SIG-M5 (cell line): Measurements from ENCODE around the gene NWD2.
"Not testable (repeated sequence)": the region's sequence is repeated elsewhere in the genome, so short reads cannot be mapped to it uniquely, and the experiment has no call there.

Source experiments
- DNase-seq: peaks from one replicate; lab custom pipeline; 2025; lab: John Stamatoyannopoulos, UW

NWD2 gene

DNA sequence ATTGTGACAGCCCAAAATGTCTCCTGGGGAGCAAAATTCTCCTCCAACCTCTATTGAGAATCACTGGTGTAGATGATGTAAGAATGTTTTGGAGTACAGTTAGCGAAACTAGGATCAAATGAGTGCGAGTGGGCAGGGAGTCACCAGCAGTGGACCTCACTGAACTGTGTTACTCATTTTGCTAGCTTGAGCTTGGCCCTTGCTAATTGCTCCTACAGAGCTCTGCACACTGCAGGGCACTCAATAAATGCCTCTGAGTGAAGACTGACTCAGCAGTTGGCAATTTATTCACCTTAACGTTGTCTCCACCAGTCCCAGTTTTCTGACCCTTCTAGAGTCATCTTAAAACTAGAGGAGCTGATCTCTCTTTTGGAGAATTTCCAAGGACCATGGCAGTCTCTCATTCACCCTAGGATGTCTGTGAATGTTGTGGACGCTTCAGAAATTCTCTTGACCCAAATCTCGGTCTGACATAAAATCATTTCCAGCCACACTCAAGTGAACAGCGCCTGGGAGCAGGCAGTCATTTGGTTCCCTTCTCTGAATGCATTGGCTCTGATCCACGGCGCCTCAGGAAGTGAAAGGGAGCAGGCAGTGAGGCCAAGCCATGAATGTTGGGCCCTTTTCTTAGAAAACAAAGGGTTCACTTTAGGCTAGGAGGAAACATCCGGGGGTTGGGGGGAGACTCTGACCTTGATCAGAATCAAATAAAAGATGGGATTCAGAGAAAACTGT is 148.1 kb downstream of the NWD2 start:
- DNase-seq, result no peak

GRCh38 chr4:37393321-37393720 is 148.8 kb downstream of the NWD2 start:
- DNase-seq, result no peak

GRCh38 chr4:37393889-37394288 is 149.3 kb downstream of the NWD2 start:
- DNase-seq, result peak; percentile 55

- DNase-seq, result no peak
Measured at GRCh38 chr4:37397505-37397904, 153.0 kb downstream of the NWD2 start.

- no peak for DNase-seq
Measured at GRCh38 chr4:37400241-37400881, 155.8 kb downstream of the NWD2 start.

DNA sequence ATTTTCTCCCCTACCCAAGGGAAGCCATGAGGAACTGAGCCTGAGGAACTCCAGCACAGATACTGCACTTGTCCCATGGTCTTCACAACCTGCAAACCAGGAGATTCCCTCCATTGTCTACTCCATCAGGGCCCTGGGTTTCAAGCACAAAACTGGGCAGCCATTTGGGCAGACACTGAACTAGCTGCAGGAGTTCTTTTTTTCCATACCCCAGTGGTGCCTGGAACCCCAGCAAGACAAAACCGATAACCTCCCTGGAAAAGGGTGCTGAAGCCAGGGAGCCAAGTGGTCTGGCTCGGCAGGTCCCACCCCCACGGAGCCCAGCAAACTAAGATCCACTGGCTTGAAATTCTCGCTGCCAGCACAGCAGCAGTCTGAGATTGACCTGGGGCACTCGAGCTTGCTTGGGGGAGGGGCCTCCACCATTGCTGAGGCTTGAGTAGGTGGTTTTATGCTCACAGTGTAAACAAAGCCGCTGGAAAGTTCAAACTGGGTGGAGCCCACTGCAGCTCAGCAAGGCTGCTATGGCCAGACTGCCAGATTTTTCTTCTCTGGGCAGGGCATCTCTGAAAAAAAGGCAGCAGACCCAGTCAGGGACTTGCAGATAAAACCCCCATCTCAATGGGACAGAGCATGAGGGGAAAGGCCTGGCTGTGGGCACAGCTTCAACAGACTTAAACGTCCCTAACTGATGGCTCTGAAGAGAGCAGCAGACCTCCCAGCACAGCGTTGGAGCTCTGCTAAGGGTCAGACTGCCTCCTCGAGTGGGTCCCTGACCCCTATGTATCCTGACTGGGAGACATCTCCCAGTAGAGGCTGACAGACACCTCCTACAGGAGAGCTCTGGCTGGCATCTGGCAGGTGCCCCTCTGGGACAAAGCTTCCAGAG is 163.6 kb downstream of the NWD2 start:
- DNase-seq, result not testable (repeated sequence)

DNA sequence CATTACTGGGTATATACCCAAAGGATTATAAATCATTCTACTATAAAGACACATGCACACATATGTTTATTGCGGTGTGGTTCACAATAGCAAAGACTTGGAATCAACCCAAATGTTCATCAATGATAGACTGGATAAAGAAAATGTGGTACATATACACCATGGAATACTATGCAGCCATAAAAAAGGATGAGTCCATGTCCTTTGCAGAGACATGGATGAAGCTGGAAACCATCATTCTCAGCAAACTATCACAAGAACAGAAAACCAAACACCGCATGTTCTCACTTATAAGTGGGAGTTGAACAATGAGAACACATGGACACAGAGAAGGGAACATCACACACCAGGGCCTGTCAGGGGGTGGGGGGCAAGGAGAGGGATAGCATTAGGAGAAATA is 169.1 kb downstream of the NWD2 start:
- DNase-seq, result not testable (repeated sequence)

- no peak for DNase-seq
Measured at GRCh38 chr4:37415845-37416369, 171.4 kb downstream of the NWD2 start.

- DNase-seq, result no peak
Measured at GRCh38 chr4:37421614-37422013, 177.1 kb downstream of the NWD2 start.

GRCh38 chr4:37422102-37422501 is 177.6 kb downstream of the NWD2 start:
- no peak for DNase-seq

DNA sequence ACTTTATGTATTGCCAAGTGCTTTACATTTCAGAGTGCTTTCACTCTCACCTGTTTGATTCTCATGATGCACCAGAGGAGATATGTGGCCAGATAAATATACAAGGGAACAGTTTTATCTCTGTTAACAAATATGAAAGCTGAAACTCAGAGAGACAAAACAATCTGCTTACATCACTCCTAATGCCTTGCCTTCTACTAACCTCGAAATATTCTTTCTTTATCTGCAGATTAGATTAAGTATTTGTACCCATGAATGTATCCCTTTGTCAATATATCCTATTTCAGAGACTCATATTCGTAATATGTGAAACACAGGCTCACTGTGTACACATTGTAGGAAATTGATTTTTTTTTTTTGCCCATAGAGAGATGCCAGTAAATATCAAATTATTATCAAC is 178.1 kb downstream of the NWD2 start:
- no peak for DNase-seq

DNA sequence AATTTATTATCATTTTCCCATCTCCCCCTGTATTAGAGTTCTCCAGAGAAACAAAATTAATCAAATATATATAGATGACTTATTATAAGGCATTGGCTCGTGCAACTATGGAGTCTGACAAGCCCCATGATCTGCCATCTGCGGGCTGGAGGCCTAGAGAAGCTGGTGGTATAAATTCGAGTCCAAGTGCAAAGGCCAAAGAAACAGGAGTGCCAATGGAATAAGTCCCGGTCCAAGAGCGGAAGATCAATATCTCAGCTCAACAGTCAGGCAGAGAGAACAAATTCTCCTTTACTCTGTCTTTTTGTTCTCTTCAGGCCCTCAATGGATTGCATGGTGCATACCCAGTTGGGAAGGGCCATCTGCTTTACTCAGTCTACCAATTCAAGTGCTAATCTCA is 178.8 kb downstream of the NWD2 start:
- no peak for DNase-seq

- no peak for DNase-seq
Measured at GRCh38 chr4:37424753-37425152, 180.2 kb downstream of the NWD2 start.

- no peak for DNase-seq
Measured at GRCh38 chr4:37425857-37426256, 181.3 kb downstream of the NWD2 start.

DNA sequence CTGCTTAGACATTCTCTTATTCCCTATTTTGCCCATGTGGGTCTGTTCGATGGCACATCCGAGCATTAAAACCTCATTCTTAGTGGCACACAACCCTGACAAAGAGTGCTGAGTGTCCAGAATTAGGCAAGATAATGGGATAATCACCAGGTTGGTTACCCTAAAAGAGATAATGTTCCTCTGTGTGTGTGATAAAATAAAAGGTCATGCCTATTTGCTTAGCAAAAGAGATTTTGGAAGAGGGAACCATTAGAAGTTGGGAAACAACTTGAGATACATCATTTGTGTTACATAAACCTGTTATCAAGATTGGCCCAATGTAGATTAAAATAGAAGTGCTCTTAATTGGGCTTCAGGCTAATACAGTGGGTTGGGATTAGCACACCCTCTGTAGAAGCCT is 182.7 kb downstream of the NWD2 start:
- no peak for DNase-seq

DNA sequence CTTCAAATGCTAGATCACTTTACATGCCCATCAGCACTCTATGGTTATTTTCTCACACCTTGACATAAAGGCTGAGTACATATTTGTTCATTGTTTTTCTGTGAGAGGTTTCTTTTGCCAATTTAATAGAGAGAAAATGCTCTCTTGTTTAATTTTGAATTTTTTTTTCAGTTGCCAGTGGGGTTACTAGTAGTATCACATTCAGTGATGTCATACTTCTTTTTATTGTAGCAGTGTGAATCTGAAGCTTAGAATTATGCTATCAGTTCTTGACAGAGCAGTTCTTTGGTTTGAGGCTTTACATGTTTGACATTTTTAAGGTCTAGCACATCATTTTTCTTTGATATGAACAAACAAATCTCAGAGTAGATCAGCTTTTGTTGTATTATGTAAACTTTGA is 185.4 kb downstream of the NWD2 start:
- no peak for DNase-seq

- no peak for DNase-seq
Measured at GRCh38 chr4:37430718-37431416, 186.3 kb downstream of the NWD2 start.

DNA sequence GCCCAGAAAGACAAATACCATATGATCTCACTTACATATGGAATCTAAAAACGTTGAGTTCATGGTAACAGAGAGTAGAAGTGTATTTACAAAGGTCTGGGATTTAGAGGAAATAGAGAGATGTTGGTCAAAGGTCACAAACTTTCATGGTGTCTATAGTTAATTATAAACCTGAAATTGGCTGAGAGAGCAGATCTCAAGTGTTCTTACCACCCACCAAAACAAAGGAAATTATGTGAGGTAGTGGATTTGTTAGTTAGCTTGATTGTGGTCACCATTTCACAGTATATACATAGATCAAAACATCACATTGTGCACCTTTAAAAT is 186.8 kb downstream of the NWD2 start:
- DNase-seq, result no peak

- no peak for DNase-seq
Measured at GRCh38 chr4:37434469-37434868, 189.9 kb downstream of the NWD2 start.

DNA sequence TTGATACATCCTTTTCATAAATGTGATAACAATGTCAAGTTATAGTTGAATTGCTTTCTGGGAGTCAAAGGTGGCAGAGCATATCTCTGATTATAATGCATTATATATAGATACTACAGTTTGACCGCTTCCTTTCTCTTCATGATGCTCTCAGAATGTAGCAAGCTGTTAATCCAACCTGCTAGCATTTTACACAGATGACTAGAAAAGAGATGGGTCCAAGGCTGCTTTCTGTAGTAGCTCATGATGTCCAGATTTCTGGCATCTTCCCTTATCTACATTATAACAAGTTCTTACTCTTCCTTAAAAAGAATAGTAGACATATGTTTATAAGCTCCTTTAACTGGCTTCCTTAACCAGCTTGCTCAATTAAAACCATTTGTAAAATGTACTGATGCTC is 192.0 kb downstream of the NWD2 start:
- DNase-seq, result no peak

DNA sequence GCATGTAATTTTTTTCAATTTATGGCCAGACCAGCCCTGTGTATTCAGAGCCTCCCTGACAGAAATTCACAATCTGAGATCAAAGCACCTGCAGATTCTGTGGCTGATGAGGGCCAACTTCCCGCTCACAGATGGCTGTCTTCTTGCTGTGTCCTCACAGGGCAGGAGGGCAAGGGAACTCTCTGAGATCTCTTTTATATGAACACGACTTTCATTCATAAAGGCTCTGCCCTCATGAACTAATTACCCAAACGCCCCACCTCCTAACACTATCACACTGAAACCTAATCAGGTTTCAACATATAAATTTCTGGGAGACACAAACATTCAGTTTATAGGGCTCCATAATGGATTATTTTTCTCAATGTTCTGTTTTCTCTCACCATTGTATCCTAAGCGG is 192.6 kb downstream of the NWD2 start:
- DNase-seq, result no peak
